DMS53 (cell line): ENCODE data around the gene BBS2.

ENCODE experiments used
- DNase-seq: peaks from one replicate; lab custom pipeline; 2025; lab: John Stamatoyannopoulos, UW

The BBS2 gene

DNA sequence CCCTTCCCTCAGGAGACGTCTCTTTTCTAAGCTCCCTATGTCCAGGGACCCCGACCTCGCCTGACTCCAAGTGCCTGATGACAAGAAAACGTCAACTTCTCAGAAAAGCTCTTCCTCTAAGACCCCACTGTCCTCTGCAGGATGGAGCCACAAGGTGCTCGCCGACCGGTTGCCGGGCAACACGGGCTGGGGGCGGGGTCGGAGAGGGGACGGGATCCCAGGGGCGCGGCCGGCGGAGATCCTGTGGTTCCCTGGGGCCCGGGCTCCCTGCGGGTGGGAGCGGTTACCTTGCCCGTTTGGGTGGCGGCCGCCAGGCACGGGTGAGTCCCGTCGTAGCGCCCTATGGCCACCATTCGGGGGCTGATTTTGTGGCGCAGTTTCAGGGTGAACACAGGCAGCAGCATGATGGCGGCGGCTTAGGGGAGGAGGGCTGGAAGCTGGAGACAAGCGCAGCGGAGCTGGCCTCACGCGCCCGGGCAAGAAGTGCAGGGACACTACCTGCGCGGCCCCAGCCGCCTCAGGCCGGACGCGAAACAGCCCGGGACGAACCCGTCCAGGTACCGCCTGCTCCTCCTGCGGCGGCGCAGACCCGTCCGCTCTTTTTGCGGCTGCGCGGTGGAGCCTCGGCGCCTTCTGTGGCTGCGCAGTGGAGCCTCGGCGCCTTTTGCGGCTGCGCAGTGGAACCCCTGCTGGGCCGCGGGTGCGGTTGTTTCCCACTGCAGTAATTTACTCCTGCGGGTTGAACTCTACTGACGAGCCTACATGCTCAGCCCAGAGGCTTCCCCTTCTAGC is at the start of gene BBS2:
BBS2 (minus strand) TSS at position 566 of the 792 bp plus-strand sequence; CDS start at position 404, 162 bp downstream.
- peak; percentile 97 for DNase-seq

GRCh38 chr16:56564793-56565477 is 45.1 kb upstream of the BBS2 start, which contains the start of gene MT4:
Gene MT4, plus strand, starts transcription at chr16:56565073. Its CDS starts 56 bp downstream, at chr16:56565129.
- no peak for DNase-seq

- no peak for DNase-seq
Measured at GRCh38 chr16:56561126-56561525, 41.3 kb upstream of the BBS2 start.

DNA sequence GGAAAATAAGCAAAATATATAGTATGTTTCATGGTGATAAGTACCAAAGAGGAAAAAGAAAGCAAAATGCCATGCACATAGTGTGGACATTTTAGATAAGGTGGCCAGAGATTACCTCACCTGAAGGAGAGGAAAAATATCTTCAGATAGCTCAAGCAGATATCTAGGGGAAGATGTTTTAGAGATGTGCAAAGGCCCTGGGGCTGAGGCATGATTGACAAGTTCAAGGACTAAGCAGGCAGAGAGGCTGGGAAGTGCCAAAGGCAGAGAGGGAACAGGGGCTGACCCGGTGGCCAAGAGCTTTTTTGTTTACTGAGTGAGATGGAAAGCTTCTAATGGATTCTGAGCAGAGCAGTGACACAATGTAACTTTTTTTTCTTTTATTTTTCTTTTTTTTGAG is 40.6 kb upstream of the BBS2 start:
- no peak for DNase-seq

- DNase-seq, result no peak
Measured at GRCh38 chr16:56559109-56559508, 39.3 kb upstream of the BBS2 start.

DNA sequence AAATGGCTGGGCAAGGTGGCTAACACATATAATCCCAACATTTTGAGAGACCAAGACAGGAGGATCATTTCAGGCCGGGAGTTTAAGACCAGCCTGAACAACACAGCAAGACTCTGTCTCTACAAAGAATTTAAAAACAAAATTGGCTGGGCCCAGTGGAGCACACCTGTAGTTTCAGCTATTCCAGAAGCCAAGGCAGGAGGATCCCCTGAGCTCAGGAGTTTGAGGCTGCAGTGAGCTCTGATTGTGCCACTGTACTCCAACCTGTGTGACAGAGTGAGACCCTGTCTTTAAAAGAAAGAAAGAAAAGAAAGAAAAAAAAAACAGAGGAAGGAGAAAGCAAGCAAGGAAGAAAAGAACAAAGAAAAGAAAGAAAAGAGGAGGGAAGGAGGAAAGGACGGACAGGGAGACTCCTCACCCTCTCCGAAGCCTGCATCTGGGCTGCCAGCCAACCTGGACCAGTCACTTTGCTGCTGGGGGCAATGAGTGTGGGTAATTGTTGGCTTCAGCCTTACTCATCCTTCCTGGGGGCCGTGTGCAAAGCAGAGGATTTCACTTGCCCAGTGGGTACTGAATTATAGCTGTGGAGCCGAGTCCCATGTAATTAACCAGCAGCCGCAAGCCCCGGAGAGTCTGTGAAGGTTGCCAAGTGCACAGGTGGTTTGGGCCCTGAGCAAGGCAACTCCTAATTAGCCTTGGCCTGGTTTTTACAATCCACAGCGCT is 38.4 kb upstream of the BBS2 start:
- DNase-seq, result no peak

GRCh38 chr16:56554441-56554840 is 34.6 kb upstream of the BBS2 start:
- no peak for DNase-seq

GRCh38 chr16:56551796-56552738 is 32.2 kb upstream of the BBS2 start:
- DNase-seq, result no peak

- no peak for DNase-seq
Measured at GRCh38 chr16:56549744-56550385, 30.0 kb upstream of the BBS2 start.

DNA sequence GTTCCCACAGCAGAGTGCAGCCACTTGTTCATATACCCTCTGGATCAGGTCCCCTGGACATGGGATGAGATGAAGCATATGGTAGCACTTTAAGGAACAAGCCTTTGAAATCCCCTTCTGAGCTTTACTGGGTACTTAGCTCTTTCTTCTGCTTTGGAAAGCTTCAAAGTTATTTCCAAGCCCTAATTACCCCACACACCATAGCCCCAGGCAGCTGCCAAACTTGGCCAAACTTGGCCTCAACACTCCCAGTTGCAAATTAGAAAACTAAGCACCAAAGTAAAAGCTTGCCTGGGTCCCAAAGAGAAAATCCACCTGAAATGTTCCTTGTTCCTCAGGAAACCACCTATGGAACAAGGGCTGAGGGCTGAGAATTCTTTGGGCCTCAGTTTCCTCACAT is 29.3 kb upstream of the BBS2 start:
- DNase-seq, result no peak

GRCh38 chr16:56547949-56548567 is 28.2 kb upstream of the BBS2 start:
- no peak for DNase-seq

DNA sequence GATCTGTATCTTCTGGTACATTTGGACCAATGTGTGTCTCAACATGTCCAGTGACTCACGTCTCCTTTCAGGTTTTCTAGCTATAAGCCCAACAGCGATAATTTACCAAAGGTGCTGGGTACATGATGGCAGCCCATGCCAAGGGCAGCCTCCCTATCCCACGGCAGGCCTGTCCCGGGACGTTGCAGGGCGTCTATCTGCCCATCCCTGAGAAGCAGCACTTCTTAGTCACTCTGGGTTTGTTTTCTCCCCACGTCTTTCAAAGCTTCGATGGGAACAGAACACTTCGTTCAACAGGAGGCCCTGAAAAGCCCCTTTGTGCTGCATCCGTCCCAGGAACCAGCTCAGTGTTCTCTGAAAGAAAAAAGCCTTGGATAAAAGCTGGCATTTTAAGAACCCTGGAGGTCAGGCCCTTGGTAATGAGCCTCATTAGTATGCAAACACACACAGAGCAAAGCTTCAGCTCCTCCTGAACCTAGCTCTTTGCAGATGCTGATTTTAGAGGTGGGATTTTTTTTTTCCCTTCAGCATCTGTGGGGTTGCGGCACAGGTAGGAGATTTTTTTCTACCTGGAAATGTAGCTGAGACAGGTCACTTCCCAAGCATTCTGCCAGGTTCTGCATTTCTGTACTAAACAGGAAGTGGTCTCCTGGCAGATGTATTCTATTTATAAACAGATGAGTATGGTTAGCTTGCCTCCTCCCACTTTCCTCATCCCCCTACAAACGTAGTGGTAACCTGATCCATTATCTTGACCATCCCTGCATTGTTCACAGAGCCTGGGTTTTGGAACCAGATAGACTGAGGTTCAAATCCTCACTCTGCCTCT is 27.5 kb upstream of the BBS2 start:
- DNase-seq, result peak; percentile 70

GRCh38 chr16:56542039-56542438 is 22.2 kb upstream of the BBS2 start:
- no peak for DNase-seq

- DNase-seq, result no peak
Measured at GRCh38 chr16:56539656-56540055, 19.8 kb upstream of the BBS2 start.

- no peak for DNase-seq
Measured at GRCh38 chr16:56538331-56538730, 18.5 kb upstream of the BBS2 start.

GRCh38 chr16:56534847-56535383 is 15.1 kb upstream of the BBS2 start:
- DNase-seq, result peak; percentile 24

DNA sequence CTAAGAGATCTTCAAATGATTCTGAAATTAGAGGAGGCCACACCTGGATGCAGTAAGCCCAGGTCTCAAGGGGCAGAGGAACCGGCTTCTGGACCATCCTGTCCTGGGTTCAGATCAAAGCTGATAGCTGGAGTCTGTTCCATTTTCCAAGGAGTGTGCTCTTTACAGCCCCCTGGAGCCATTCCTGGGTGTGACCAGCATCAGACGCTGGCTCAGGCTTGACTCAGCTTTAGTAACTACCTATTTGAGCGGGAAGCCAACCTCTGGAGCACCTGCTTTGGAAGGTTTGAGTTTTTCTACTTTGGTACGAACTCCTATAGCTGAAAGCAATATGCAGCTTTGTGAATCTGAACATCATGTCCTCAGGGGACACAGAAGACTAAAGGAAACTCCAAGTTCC is 12.9 kb upstream of the BBS2 start:
- DNase-seq, result no peak

DNA sequence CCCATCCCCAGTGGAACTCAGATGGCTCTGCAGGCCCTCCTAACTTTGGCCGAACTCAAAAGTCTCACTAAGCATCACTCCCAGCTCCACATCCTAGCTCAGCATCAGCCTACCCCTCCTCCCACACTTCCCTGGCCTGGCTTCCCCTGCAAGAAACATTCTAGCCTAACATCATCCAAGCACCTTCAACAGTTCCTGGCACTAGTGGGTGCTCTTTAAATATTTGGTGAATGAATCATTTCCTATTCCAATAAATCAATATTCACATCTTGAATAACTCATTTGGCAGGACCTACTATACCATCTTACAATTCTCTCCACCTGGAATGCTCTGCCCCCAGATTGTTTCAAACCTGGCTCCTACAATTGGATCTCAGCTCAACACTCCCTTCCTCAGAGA is 11.0 kb upstream of the BBS2 start:
- DNase-seq, result no peak

- no peak for DNase-seq
Measured at GRCh38 chr16:56525236-56525635, 5.4 kb upstream of the BBS2 start.

DNA sequence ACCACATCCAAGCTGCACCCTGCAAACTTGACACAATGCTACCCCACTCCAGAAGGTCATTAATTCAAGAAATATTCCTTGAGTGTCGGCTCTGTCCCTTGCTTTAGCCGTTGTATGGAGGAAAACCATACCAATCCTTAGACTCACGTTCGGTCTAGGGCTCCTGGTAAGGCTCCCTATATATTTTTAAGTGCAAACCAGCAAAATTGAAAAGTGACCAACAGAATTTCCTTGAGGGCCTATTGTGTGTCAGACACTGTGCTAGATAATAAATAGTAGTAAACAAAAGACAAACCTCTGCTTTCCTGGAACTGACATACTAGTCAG is 390 bp upstream of the BBS2 start:
- DNase-seq, result no peak
